ENCODE data around the gene CCDC138.
"Not testable (repeated sequence)": the region's sequence is repeated elsewhere in the genome, so short reads cannot be mapped to it uniquely, and the experiment has no call there.

The CCDC138 gene

GRCh38 chr2:108786354-108787215 is at the start of gene CCDC138:
Gene CCDC138 (plus strand): TSS chr2:108786771. CDS start chr2:108786823, 52 bp downstream.
- DNase-seq (ENCODE audit: low spot score), result peak; percentile 84

- not testable (repeated sequence) for DNase-seq (ENCODE audit: low spot score)
Observed at GRCh38 chr2:108757973-108758372, 28.6 kb upstream of the CCDC138 start.

- DNase-seq (ENCODE audit: low spot score), result not testable (repeated sequence)
Observed at GRCh38 chr2:108762618-108763017, 24.0 kb upstream of the CCDC138 start.

- not testable (repeated sequence) for DNase-seq (ENCODE audit: low spot score)
Observed at GRCh38 chr2:108766671-108767070, 19.9 kb upstream of the CCDC138 start.

GRCh38 chr2:108767859-108768258 is 18.7 kb upstream of the CCDC138 start:
- DNase-seq (ENCODE audit: low spot score), result not testable (repeated sequence)

- DNase-seq (ENCODE audit: low spot score), result no peak
Observed at GRCh38 chr2:108776475-108776874, 10.1 kb upstream of the CCDC138 start.

- DNase-seq (ENCODE audit: low spot score), result no peak
Observed at GRCh38 chr2:108778857-108779256, 7.7 kb upstream of the CCDC138 start.

- no peak for DNase-seq (ENCODE audit: low spot score)
Observed at GRCh38 chr2:108786008-108786353, 590 bp upstream of the CCDC138 start.

GRCh38 chr2:108787216-108787541 is 608 bp downstream of the CCDC138 start:
- DNase-seq (ENCODE audit: low spot score), result no peak

GRCh38 chr2:108803045-108803736 is 16.6 kb downstream of the CCDC138 start:
- DNase-seq (ENCODE audit: low spot score), result no peak

GRCh38 chr2:108805032-108805431 is 18.5 kb downstream of the CCDC138 start:
- DNase-seq (ENCODE audit: low spot score), result no peak

- DNase-seq (ENCODE audit: low spot score), result no peak
Observed at GRCh38 chr2:108805782-108806181, 19.2 kb downstream of the CCDC138 start.

- DNase-seq (ENCODE audit: low spot score), result no peak
Observed at GRCh38 chr2:108806371-108807113, 20.0 kb downstream of the CCDC138 start.

- DNase-seq (ENCODE audit: low spot score), result no peak
Observed at GRCh38 chr2:108809936-108810335, 23.4 kb downstream of the CCDC138 start.

- no peak for DNase-seq (ENCODE audit: low spot score)
Observed at GRCh38 chr2:108810993-108811957, 24.7 kb downstream of the CCDC138 start.

GRCh38 chr2:108813732-108814131 is 27.2 kb downstream of the CCDC138 start:
- no peak for DNase-seq (ENCODE audit: low spot score)

GRCh38 chr2:108820482-108820881 is 33.9 kb downstream of the CCDC138 start:
- no peak for DNase-seq (ENCODE audit: low spot score)

- no peak for DNase-seq (ENCODE audit: low spot score)
Observed at GRCh38 chr2:108823286-108823685, 36.7 kb downstream of the CCDC138 start.

GRCh38 chr2:108824316-108825070 is 37.9 kb downstream of the CCDC138 start:
- DNase-seq (ENCODE audit: low spot score), result no peak

GRCh38 chr2:108825254-108825653 is 38.7 kb downstream of the CCDC138 start:
- no peak for DNase-seq (ENCODE audit: low spot score)

GRCh38 chr2:108825736-108826135 is 39.2 kb downstream of the CCDC138 start:
- no peak for DNase-seq (ENCODE audit: low spot score)
